Testis (tissue), 3 donors: Measurements from ENCODE around the gene CFAP68. TPM values are rescaled to one million over a fixed set of nuclear protein-coding genes. Genes with fewer than 3 reads are reported as not detected.

ENCODE experiments used
- DNase-seq: peaks from one replicate; pipeline ENCODE4 v3.0.0-alpha.2; 2019
- H3K27ac ChIP-seq, 2 donors: fragments of 200-600 bp; sonication (generic); one replicate each; pipeline ENCODE4 v1.5.1; 2019
- H3K27me3 ChIP-seq: fragments of 200-600 bp; sonication (generic); one replicate; pipeline ENCODE4 v1.5.1; 2019
- H3K36me3 ChIP-seq: fragments of 200-600 bp; sonication (generic); one replicate; pipeline ENCODE4 v1.5.1; 2017; ENCODE audit warnings: low read depth; ENCODE audit errors: missing control alignments
- H3K4me1 ChIP-seq: fragments of 200-600 bp; sonication (generic); one replicate; pipeline ENCODE4 v1.5.1; 2019
- H3K4me3 ChIP-seq, 2 donors: fragments of 200-600 bp; sonication (generic); one replicate each; pipeline ENCODE4 v1.5.1; 2017 to 2019
- H3K9me3 ChIP-seq: fragments of 200-600 bp; sonication (generic); one replicate; pipeline ENCODE4 v1.5.1; 2017
- POLR2A ChIP-seq: fragments of 450-650 bp; IDR thresholded peaks from one replicate; pipeline ENCODE4 v1.6.1; 2017; ENCODE audit warnings: antibody characterized with exemption, mild to moderate bottlenecking, moderate library complexity
- WGBS, 2 donors: methylation state at CpG; one replicate each; pipeline ENCODE4 v1.1.5; 2018; 5-methylcytosine and 5-hydroxymethylcytosine counted together
- intact Hi-C: fragments of 100-400 bp; cut with DNase I; formaldehyde crosslinking; loops from one replicate; pipeline ENCODE4 v1.15.1; 2023; ENCODE audit warnings: low total_unique reads
- polyA plus RNA-seq: library from polyadenylated mRNA; stranded (reverse); fragments of 350-450 nt; fragmentation: Illumina TruSeq; extraction: RNeasy Lipid Tissue Mini Kit (QIAGEN cat#74804); gene quantifications from one replicate; pipeline ENCODE4 v1.2.3, GENCODE V29; 2014; ENCODE audit warnings: low read depth, low replicate concordance; ENCODE audit not compliant: insufficient read depth
- total RNA-seq, 2 donors: library from RNA; depleted of rRNA; stranded (reverse); fragments of >200 nt; gene quantifications; one replicate each; pipeline ENCODE4 v1.2.3, GENCODE V29; 2016
- TF ChIP-seq, protein P1 (sequence below), 3 experiments: fragments of 450-650 bp in 2 of 3; fragments of 200-600 bp in 1 of 3; sonication (generic) in 1 of 3; IDR thresholded peaks; one replicate each; pipeline ENCODE4 v1.5.1; 2016 to 2019; ENCODE audit warnings: antibody characterized with exemption in 3 of 3, mild to moderate bottlenecking in 2 of 3, moderate library complexity in 1 of 3

Gene CFAP68
- total and polyA plus RNA-seq, 3 donors from 2014 or later: 62.7 to 103 (median 68.5) TPM

DNA sequence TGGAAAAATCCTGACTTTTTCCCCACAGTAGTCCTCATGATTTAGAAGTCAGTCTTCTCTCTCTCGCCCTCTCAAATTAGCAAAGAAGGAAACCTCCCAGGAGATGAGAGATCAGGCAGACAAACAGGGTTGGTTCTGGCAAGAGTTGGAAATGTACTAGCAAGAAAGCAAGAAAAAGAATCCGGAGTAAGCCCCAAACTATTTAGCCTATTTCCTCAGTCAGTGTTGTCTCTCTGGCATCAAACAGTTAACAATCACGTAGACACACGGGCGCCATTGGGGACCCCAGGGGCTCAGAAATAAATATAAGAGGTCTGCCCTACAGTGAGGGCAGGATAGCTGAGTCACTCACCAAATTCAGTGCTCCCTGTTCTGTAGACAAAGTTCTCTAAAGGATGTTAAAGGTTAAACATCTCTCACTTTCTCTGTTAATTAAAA lies 44.0 kb downstream of the CFAP68 start:
- no peaks in the 10 kb centered on the region for H3K9me3 ChIP-seq
- peak; percentile 11 for DNase-seq
- H3K27me3 ChIP-seq: no peaks in the 10 kb centered on the region
- TF ChIP-seq POLR2A: no peak
- TF ChIP-seq, protein P1, sequence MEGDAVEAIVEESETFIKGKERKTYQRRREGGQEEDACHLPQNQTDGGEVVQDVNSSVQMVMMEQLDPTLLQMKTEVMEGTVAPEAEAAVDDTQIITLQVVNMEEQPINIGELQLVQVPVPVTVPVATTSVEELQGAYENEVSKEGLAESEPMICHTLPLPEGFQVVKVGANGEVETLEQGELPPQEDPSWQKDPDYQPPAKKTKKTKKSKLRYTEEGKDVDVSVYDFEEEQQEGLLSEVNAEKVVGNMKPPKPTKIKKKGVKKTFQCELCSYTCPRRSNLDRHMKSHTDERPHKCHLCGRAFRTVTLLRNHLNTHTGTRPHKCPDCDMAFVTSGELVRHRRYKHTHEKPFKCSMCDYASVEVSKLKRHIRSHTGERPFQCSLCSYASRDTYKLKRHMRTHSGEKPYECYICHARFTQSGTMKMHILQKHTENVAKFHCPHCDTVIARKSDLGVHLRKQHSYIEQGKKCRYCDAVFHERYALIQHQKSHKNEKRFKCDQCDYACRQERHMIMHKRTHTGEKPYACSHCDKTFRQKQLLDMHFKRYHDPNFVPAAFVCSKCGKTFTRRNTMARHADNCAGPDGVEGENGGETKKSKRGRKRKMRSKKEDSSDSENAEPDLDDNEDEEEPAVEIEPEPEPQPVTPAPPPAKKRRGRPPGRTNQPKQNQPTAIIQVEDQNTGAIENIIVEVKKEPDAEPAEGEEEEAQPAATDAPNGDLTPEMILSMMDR (IDR thresholded peaks at IDR 0.05): no peak
- intact Hi-C loops: no loop called here
- H3K4me3 ChIP-seq: no peak overlapping the region
- H3K36me3 ChIP-seq: no peaks in the 10 kb centered on the region
- H3K4me1 ChIP-seq: peaks cover 13% of the 10 kb centered on the region
- peak overlapping the region; percentile 22 to 81 for H3K27ac ChIP-seq
- WGBS, 2 donors: 36 to 46% methylated on average over 5 of the region's 5 CpGs

DNA sequence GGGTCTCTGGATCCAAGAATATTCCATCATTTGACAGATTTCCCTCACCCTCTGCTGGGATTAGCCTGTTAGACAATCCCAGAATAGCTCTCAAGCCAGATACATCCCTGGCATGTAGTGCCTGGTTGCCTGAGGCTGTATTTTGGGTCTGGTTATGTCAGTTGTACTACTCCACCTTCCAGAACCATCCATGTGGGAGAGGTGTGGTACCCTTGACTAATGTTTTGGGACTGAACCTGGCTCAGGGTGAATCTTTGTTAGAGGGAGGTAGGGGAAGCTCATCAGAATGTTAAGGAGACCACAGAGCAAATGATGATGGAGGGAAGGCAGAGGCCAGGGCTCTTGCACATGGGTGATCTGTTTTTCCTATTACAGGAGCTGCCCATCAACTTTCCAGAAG lies 44.6 kb downstream of the CFAP68 start:
- no peak for DNase-seq
- Histone ChIP-seq H3K4me1 (peaks cover 13% of the 10 kb centered on the region), H3K36me3 (no peaks in the 10 kb centered on the region), H3K27ac (peak overlapping the region; percentile 8 to 81), H3K4me3 (no peak overlapping the region), H3K27me3 (no peaks in the 10 kb centered on the region), H3K9me3 (no peaks in the 10 kb centered on the region)
- TF ChIP-seq POLR2A: no peak
- TF ChIP-seq, protein P1 (IDR thresholded peaks at IDR 0.05): no peak
- intact Hi-C loops: no loop called here

DNA sequence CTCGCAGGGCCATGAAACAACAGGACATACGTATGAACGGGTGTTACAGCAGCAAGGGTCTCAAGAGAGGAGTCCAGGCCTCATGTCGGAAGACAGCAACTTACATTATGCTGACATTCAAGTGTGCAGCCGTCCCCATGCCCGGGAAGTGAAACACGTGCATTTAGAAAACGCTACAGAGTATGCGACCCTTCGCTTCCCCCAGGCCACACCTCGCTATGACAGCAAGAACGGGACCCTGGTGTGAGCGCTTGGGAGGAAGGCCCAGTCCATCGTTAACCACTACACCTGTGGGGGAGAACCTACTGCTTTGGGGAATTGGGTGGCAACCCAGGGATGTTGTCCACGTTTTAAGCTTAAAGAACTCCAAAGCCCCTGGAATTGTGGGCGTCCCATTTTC lies 46.6 kb downstream of the CFAP68 start:
- TF ChIP-seq, protein P1 (IDR thresholded peaks at IDR 0.05): no peak
- no peak for TF ChIP-seq POLR2A
- no peaks in the 10 kb centered on the region for H3K27me3 ChIP-seq
- H3K27ac ChIP-seq: peak overlapping the region in 1 of 2 donors; percentile 87
- H3K4me1 ChIP-seq: peaks cover 13% of the 10 kb centered on the region
- DNase-seq: no peak
- H3K4me3 ChIP-seq: peak overlapping the region in 1 of 2 donors; percentile 52
- no peaks in the 10 kb centered on the region for H3K36me3 ChIP-seq
- WGBS, 2 donors: 75 to 77% methylated on average over 16 of the region's 16 CpGs
- H3K9me3 ChIP-seq: no peaks in the 10 kb centered on the region
- intact Hi-C loops: no loop called here

DNA sequence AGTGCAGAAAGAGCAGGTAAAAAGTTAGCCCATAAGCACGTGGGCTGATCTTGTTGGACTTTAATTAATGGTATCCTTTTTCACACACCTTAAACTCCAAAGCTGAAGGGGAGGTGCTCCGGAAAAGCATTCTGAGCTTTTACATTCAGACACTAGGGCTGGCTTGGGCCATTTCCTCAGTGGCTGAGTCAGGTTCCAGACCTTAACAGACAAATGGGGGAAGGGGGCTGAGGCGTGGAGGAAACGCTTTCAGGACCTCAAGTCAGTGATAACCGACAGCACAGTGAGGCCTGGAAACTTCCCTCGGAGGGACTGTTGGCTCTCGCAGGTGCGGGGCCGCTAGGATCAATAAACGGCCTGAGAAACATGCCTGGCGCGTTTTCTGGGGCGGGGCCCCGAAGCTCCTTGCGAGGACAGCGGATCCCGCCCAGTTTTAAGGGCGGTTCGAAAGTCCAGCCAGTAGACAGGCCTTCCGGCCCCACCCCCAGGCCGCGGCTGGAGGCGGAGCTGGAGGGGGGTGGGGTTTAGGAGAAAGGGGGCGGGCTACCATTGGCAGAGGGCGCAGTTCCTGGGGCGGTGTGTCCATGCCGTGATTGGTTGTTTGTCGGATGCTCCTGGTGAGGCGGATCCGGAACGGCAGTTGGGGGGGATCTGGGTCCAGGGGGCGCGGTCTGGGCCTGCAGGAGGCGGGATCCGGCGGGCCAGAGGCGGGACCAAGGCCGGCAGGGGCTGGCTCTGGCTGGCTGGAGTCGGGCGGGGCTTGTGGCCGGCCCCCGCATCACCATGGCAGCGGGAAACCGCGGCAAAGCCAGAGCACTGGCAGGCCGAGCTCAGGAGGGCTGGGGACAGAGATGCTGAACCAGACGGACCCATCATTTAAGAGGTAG lies 47.4 kb downstream of the CFAP68 start:
- DNase-seq: peak; percentile 97
- 1% methylated on average over 6 to 47 of the region's 47 CpGs for WGBS, 2 donors
- TF ChIP-seq, protein P1 (IDR thresholded peaks at IDR 0.05): no peak
- peak; percentile 14 for TF ChIP-seq POLR2A

More for the DNA sequence above, 47.4 kb downstream of the CFAP68 start:
- Histone ChIP-seq H3K4me3 (peak overlapping the region; percentile 47 to 60), H3K9me3 (no peaks in the 10 kb centered on the region), H3K27ac (peak overlapping the region; percentile 73 to 87), H3K27me3 (no peaks in the 10 kb centered on the region), H3K36me3 (no peaks in the 10 kb centered on the region), H3K4me1 (peaks cover 13% of the 10 kb centered on the region)
- intact Hi-C loops: no loop called here
